Fibroblast of the aortic adventitia (primary cell): Measurements from ENCODE around the gene PRKCSH. TPM values are rescaled to one million over a fixed set of nuclear protein-coding genes. Genes with fewer than 3 reads are reported as not detected.
"Not testable (repeated sequence)": the region's sequence is repeated elsewhere in the genome, so short reads cannot be mapped to it uniquely, and the experiment has no call there.

ENCODE experiments used
- DNase-seq: peaks from one replicate; pipeline ENCODE4 v3.0.0-alpha.2; 2010; ENCODE audit warnings: low read depth
- H3K4me3 ChIP-seq: 2 replicates; pipeline ENCODE4 v1.5.1; 2011; ENCODE audit warnings: low read depth, mild to moderate bottlenecking, control low read depth, low read length, moderate library complexity
- total RNA-seq: library from RNA; depleted of rRNA; stranded (reverse); fragments of >200 nt; gene quantifications from 2 replicates; pipeline ENCODE4 v1.2.3, GENCODE V29; 2012; ENCODE audit warnings: low replicate concordance
- TF ChIP-seq, protein P1 (sequence below): IDR thresholded peaks from 2 replicates; pipeline ENCODE4 v1.5.1; 2011; ENCODE audit warnings: mild to moderate bottlenecking, low read length, control low read depth, inconsistent platforms; ENCODE audit not compliant: insufficient read depth

The PRKCSH gene
- total RNA-seq, 1 donor: 115 TPM

DNA sequence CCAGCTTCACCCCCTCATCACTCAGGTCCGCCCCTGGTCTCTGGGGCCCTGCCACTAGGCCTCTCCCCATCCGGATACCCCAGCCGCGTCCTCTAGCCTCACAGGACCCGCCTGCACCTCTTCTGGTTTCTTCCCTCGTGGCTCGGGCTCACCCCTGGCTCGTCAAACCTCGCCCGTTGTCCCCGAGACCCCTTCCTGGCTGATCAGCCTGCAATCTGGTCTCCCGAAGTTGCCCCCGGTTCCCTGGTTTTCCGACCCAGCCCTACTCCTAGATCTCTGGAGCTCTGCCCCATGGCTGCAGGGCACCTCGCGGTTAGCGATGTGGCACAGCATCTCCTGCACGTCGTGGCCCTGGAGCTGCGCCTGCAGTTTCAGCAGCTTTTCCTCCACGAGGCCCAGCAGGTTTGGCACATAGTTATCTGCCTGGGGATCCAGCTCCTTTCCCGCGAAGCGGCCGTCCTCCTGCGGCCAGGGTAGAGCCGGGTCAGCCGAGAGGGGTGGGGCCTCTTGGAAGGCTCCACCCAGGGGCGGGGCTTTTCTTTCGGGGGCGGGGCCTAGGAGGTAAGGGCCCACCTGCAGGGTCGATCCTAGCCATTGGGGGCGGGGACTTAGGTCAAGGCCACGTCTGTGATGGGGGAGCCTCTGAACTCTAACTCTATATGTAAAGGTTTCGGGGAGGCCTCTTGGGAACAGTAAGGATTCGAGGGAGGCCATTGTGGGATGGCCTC lies 13.9 kb upstream of the PRKCSH start:
- H3K4me3 ChIP-seq: no peak overlapping the region
- no peak for DNase-seq
- TF ChIP-seq, protein P1, sequence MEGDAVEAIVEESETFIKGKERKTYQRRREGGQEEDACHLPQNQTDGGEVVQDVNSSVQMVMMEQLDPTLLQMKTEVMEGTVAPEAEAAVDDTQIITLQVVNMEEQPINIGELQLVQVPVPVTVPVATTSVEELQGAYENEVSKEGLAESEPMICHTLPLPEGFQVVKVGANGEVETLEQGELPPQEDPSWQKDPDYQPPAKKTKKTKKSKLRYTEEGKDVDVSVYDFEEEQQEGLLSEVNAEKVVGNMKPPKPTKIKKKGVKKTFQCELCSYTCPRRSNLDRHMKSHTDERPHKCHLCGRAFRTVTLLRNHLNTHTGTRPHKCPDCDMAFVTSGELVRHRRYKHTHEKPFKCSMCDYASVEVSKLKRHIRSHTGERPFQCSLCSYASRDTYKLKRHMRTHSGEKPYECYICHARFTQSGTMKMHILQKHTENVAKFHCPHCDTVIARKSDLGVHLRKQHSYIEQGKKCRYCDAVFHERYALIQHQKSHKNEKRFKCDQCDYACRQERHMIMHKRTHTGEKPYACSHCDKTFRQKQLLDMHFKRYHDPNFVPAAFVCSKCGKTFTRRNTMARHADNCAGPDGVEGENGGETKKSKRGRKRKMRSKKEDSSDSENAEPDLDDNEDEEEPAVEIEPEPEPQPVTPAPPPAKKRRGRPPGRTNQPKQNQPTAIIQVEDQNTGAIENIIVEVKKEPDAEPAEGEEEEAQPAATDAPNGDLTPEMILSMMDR: no peak

DNA sequence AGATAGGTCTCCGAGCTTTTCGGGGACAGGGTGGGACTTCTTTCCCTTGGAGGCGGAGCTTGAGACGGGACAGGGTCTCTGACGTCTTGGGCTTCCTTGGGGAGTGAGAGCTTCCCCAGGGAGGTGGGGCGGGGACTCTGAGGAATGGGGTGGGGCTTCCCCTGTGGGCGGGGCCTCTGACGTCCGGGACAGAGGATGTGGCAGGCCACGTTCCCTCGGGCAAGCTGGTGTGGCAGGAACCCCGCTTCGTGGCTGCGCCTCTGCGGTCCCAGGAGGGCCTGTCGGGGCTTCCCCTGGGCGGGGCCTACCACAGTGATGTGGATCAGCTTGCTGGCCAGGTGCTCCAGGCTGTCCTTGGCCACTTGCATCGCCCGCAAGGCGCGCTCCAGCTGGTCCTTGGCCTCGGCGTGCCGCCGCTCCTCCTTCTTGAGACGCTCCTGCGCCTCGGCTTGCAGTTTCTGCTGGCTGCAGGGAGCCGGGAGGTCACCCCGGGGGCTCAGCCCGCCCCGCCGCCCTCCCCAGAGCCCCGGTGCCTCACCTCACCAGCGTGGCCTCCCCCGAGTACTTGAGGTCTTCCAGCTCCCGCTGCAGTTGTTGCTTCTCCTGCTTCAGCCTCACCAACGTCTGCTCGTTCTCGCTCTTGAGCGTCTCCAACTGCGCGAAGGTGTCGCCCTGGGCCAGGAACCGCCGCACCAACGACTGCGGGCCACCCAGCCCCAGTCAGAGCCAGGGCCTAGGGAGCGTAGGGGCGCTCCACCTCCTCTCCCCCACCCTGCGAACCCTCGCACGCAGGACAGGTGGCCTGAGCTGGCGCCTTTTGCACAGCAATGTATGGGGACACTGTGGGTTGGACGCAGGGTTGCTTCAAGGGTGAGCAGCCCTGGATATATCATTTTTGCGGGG lies 13.0 kb upstream of the PRKCSH start:
- no peak overlapping the region for H3K4me3 ChIP-seq
- peak; percentile 23 for DNase-seq
- TF ChIP-seq, protein P1: no peak

DNA sequence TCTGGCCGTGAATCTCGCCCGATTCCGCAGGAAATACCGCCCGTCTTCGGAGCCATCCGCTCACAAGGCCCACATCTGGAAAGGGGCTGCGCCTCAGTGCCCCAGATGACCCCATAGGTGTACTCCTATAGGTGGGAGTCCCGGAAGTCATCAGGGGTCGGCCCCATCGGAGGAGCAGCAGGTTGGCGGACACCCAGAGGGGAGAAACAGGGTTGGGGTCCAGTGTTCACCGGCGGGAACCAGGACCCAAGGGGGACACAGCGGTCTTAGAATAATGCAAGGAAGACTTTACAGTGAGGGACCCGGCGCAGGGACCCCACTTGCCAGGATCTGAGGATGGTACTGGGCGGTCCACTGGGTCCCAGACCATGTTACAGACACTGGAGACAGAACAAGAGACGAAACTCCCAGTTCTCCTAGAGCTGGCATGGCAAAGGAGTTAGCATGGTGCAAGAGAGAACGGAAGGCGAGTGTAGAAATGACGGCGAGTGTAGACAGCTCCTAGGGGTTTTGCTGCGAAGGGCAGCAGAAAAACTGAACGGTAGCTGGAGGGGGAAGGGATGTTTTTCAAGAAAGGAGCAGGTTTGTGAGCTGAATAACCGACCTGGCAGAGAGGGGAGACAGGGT lies 12.2 kb upstream of the PRKCSH start:
- TF ChIP-seq, protein P1: no peak
- no peak for DNase-seq
- no peak overlapping the region for H3K4me3 ChIP-seq

DNA sequence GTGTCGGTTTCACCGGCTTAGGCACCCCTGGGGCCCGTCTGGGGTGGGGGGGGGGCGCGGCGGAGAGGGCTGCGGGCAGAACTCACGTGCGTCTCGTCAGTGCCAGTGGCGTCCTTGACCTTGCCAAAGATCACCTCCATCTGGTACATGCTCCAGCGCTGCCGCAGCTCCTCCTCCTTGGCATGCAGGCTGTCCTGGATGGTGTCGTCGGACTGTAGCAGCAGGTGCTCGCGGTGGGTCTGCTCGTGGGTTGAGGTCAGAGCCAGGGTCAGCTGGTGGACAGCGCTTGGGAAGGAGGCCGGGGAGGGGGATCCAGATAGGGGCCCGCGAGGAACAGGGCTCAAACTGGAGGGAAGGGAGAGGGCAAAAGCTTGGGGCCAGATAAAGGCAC lies 11.6 kb upstream of the PRKCSH start:
- TF ChIP-seq, protein P1: no peak

DNA sequence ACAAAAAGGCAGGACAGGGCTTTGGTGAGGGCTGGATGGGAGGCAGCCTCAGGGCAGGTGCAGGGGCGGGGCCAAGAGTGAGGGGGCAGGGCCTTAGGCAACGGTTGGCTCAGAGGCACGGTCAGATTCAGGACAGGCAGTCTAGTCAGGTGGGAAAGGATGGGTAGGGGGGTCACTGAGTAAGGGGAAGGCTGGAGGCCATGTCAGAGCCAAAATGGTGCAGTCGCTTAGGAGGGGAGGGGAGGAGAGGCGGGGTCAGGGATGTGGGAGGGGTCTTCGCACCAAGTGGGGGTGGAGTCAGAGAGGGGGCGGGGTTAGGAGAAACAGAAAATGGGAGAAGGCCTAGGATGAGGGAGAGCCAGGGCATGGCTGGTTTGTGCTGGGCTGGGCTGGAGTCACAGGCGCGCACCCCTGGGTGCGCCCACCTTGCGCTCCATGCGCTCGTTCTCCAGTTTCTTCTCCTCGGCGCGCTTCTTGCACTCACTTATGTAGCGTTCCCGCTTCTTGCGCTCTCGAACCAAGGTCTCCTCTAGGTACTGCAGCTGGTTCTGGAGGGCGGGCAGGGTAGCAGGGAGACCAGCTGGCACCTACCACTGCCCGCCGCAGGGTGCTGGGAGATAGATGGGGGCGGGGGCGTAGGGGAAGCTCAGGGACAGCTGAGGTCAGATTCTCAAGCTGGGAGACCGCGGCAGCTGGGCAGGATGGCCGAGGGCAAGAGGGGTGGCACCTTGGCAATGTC lies 9.5 kb upstream of the PRKCSH start:
- TF ChIP-seq, protein P1: no peak
- H3K4me3 ChIP-seq: no peak overlapping the region
- DNase-seq: no peak

More for the DNA sequence above, 11.6 kb upstream of the PRKCSH start:
- no peak for DNase-seq
- no peak overlapping the region for H3K4me3 ChIP-seq

DNA sequence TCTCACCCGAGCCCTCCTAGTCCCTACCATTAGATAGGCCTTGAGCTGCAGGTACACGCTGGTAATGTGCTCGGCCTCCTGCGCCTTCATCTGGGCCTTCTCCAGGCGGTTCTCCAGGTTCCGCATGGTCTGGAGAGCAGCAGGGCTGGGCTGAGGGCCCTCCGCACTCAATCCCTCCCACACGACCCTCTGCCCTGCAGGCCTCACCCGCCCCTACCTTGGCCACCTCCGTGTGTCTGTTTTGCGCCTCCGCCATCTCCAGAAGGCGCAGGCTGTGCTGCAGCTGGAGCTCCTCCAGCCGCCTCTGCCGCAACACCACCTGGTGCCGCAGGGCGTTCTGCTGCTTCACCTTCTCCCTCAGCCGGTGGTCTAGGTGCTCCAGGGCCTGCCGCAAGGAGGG lies 8.8 kb upstream of the PRKCSH start:
- no peak overlapping the region for H3K4me3 ChIP-seq
- TF ChIP-seq, protein P1: no peak
- no peak for DNase-seq

DNA sequence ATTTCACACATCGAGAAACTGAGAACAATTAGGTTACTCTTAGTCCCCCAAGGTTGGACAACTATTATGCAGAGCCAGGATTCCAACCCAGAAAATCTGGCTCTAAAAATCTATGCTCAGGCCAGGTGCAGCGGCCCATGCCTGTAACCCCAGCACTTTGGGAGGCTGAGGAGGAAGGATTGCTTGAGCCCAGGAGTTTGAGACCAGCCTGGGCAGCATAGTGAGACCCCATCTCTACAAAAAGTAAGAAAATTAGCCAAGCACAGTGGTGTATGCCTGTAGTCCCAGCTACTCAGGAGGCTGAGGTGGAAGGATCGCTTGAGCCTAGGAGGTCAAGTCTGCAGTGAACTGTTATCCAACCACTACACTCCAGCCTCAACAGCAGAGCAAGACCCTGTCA lies 1.9 kb upstream of the PRKCSH start:
- not testable (repeated sequence) for H3K4me3 ChIP-seq, DNase-seq
